GM23248 (cell line): ENCODE data around the gene BCAR3.

ENCODE experiments used
- EZH2 ChIP-seq: fragments of 200-600 bp; sonication (generic); IDR thresholded peaks from 2 replicates; pipeline ENCODE4 v1.6.1; 2018; ENCODE audit warnings: antibody characterized with exemption, mild to moderate bottlenecking; ENCODE audit not compliant: insufficient read depth, poor library complexity, severe bottlenecking
- EZH2phosphoT487 ChIP-seq: fragments of 200-600 bp; sonication (generic); IDR thresholded peaks from 2 replicates; pipeline ENCODE4 v1.6.1; 2018; ENCODE audit warnings: antibody characterized with exemption, moderate library complexity, mild to moderate bottlenecking, low read depth; ENCODE audit not compliant: insufficient read depth

DNA sequence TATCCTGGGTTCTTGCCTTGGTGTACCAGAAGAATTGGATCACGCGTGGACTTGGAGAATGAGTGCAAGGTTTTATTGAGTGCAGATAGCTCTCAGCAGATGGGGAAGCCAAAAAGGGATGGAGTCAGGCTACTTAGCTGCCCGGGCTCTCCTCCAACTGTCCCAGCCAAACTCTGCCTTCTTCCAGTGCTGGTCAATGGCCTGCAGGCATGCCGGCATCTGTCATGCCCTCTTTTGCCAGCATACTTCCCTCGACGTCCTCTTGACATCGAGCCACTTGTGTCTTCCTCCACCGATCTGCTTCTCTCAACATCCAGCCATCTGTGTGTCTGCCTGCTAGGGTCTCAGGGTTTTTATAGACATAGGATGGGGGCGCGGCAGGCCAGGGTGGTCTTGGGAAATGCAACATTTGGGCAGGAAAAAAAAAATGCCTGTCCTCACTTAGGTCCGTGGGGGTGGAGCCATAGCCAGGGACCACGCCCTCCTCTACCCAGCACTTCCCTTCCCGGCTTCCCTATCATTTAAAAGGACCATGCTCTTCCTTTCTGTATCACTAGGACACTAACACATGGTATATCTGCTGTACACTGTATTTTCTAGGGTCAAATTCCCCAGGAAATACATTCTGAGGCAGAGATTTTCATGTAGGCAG, 47.0 kb upstream of the BCAR3 start:
- TF ChIP-seq EZH2, result no peak
- no peak for TF ChIP-seq EZH2phosphoT487
